ENCODE data around the gene PCLAF. TPM values are rescaled to one million over a fixed set of nuclear protein-coding genes. Genes with fewer than 3 reads are reported as not detected.

PCLAF gene
- total and polyA plus RNA-seq, 2 of the 13 experiments (the other 11 are each of a cell fraction or from before 2014, with no cell fraction given) = 98.6 to 98.9 TPM

GRCh38 chr15:64387562-64388168 lies 6.4 kb upstream of the PCLAF start, which contains the start of gene TRIP4 (continued):
- peak; percentile 95 for TF ChIP-seq UBTF (CRISPR knock-in tag; IDR thresholded peaks at IDR 0.05)
- TF ChIP-seq PBX3 (CRISPR knock-in tag; IDR thresholded peaks at IDR 0.05; ENCODE audit: borderline replicate concordance) = no peak
- TF ChIP-seq SMARCC2 (IDR thresholded peaks at IDR 0.05) = no peak
- peak; percentile 73; the same call in 1 of the 2 replicates for TF ChIP-seq ZNF510 (CRISPR knock-in tag; IDR thresholded peaks at IDR 0.05; ENCODE audit: low read depth)
- peak; percentile 86; the same call in 1 of the 2 replicates for TF ChIP-seq ZNF724P (CRISPR knock-in tag; IDR thresholded peaks at IDR 0.05; ENCODE audit: borderline replicate concordance)
- peak; percentile 97 for TF ChIP-seq ZZZ3 (CRISPR knock-in tag; IDR thresholded peaks at IDR 0.05; ENCODE audit: borderline replicate concordance)
- peak; percentile 87; the same call in 1 of the 2 replicates for TF ChIP-seq RFXANK (CRISPR knock-in tag; IDR thresholded peaks at IDR 0.05)
- peak; percentile 92; the same call in 1 of the 2 replicates for TF ChIP-seq ZNF709 (CRISPR knock-in tag; IDR thresholded peaks at IDR 0.05)
- TF ChIP-seq DR1 (CRISPR knock-in tag; IDR thresholded peaks at IDR 0.05) = peak; percentile 93
- peak; percentile 82 for TF ChIP-seq RBFOX2 (IDR thresholded peaks at IDR 0.05; ENCODE audit: low read depth, low read length)
- TF ChIP-seq MEIS1 (CRISPR knock-in tag; IDR thresholded peaks at IDR 0.05; ENCODE audit: borderline replicate concordance) = peak; percentile 90
- TF ChIP-seq PREB (CRISPR knock-in tag; IDR thresholded peaks at IDR 0.05) = 0 out of 2 replicates have a peak, but pooled peaks have one; percentile 84
- peak; percentile 87; the same call in 1 of the 2 replicates for TF ChIP-seq NFAT5 (CRISPR knock-in tag; IDR thresholded peaks at IDR 0.05)
- TF ChIP-seq HMGA1 (CRISPR knock-in tag; conservative IDR thresholded peaks at IDR 0.05) = no peak
- TF ChIP-seq POGZ (CRISPR knock-in tag; IDR thresholded peaks at IDR 0.05) = peak; percentile 100
- 0 out of 2 replicates have a peak, but pooled peaks have one; percentile 68 for TF ChIP-seq ZNF484 (CRISPR knock-in tag; IDR thresholded peaks at IDR 0.05; ENCODE audit: borderline replicate concordance, low read depth)
- peak; percentile 97 for TF ChIP-seq HOXD1 (CRISPR knock-in tag; IDR thresholded peaks at IDR 0.05)
- peak; percentile 99 for TF ChIP-seq ASH2L (IDR thresholded peaks at IDR 0.05; ENCODE audit: insufficient read length, low read depth, low read length)

Measured in HepG2 (cell line).